Measurements from ENCODE around the gene TMEFF1. TPM values are rescaled to one million over a fixed set of nuclear protein-coding genes. Genes with fewer than 3 reads are reported as not detected.

Gene TMEFF1
- total RNA-seq, 1 experiment from 2014 or later, result 65.5 TPM

- no peaks in the 10 kb centered on the region for H3K9me3 Mint-ChIP-seq
- peaks cover 28 to 30% of the 10 kb centered on the region in 2 experiments for H3K4me1 Mint-ChIP-seq
- Histone ChIP-seq H3K27me3 (ENCODE audit: insufficient read depth, low read length) (no peaks in the 10 kb centered on the region), H2BK120ac (ENCODE audit: low read depth, low read length, poor library complexity, severe bottlenecking) (no peak overlapping the region), H4K5ac (ENCODE audit: insufficient read length, low read depth, low read length) (no peak overlapping the region), H3K4ac (ENCODE audit: low read depth, low read length) (no peak overlapping the region), H2BK12ac (ENCODE audit: insufficient read length, low read depth, low read length) (no peak overlapping the region), H3K4me2 (ENCODE audit: insufficient read depth, insufficient read length, low read length) (no peak overlapping the region), H4K91ac (ENCODE audit: insufficient read length, low read depth, low read length) (no peak overlapping the region), H3K79me2 (ENCODE audit: insufficient read depth, low read length) (no peaks in the 10 kb centered on the region), H3K9me3 (ENCODE audit: control insufficient read depth, low read depth, low read length) (no peaks in the 10 kb centered on the region), H2BK20ac (ENCODE audit: low read depth, low read length, poor library complexity, severe bottlenecking) (no peak overlapping the region), H3K56ac (ENCODE audit: insufficient read length, low read depth, low read length) (no peak overlapping the region), H3K18ac (ENCODE audit: insufficient read length, low read depth, low read length) (no peak overlapping the region), H3K23me2 (ENCODE audit: insufficient read length, low read depth, low read length, poor library complexity, severe bottlenecking) (no peaks in the 10 kb centered on the region), H3K14ac (ENCODE audit: insufficient read depth, low read length) (no peak overlapping the region), H3K27ac (ENCODE audit: insufficient read length, low read depth, low read length) (no peak overlapping the region), H2AFZ (ENCODE audit: low read length) (no peak overlapping the region), H4K20me1 (ENCODE audit: control insufficient read depth, insufficient read depth, insufficient read length) (no peaks in the 10 kb centered on the region), H3K79me1 (ENCODE audit: insufficient read depth, low read depth, low read length, poor library complexity, severe bottlenecking) (no peaks in the 10 kb centered on the region), H4K8ac (replicated peaks; ENCODE audit: insufficient read length, low read depth, low read length) (no peak overlapping the region), H3K4me1 (ENCODE audit: insufficient read depth, low read length) (0 out of 2 replicates have a peak, but pooled peaks cover 2% of the 10 kb centered on the region), H3K23ac (ENCODE audit: insufficient read length, low read depth, low read length) (no peak overlapping the region), H3T11ph (ENCODE audit: low read length) (no peak overlapping the region), H2BK15ac (ENCODE audit: low read depth, low read length) (no peak overlapping the region), H2BK5ac (ENCODE audit: insufficient read length, low read length) (no peak overlapping the region), H3K9ac (ENCODE audit: extremely low read depth, insufficient read length, low read length) (no peak overlapping the region), H2AK5ac (ENCODE audit: insufficient read length, low read length) (no peak overlapping the region)
- DNase-seq, result no peak
- H3K36me3 Mint-ChIP-seq (ENCODE audit: insufficient read depth in 1 of 3, low read depth in 3 of 3), result peaks cover 16 to 36% (median 29%) of the 10 kb centered on the region in 3 experiments; a peak in 6 of 7 replicates
- no peak for TF ChIP-seq CTCF (conservative IDR thresholded peaks at IDR 0.05)
- peak overlapping the region; percentile 27 to 53 (median 38); a peak in 4 of 7 replicates for H3K27ac Mint-ChIP-seq
- no peaks in the 10 kb centered on the region for H3K27me3 Mint-ChIP-seq (ENCODE audit: low read depth)
- no CpG with 5 or more reads among the region's 4 CpGs for WGBS (ENCODE audit: extremely low coverage, insufficient read length, low lambda C conversion rate)
- no peak overlapping the region for H3K4me3 Mint-ChIP-seq
Observed at GRCh38 chr9:100443781-100444768, 28.9 kb upstream of the TMEFF1 start.
